Activated naive CD8-positive, alpha-beta T cell treated with anti-CD3 and anti-CD28 coated beads, Interleukin-2, amount 50 U/mL, for 24 hours (primary cell): ENCODE measurements around the gene CHRM4.

Source experiments
- ATAC-seq: fragments of 150-1000 bp; cut with Tn5 transposase; one replicate; pipeline ENCODE4 v1.10.0; 2021
- DNase-seq: peaks from one replicate; pipeline ENCODE4 v3.0.0; 2021
- H3K27ac Mint-ChIP-seq: one replicate; pipeline ENCODE4 v1.8.0; 2021; ENCODE audit warnings: mild to moderate bottlenecking, mixed read lengths
- H3K27me3 Mint-ChIP-seq: one replicate; pipeline ENCODE4 v1.8.0; 2021; ENCODE audit warnings: mixed read lengths
- H3K36me3 Mint-ChIP-seq: one replicate; pipeline ENCODE4 v1.8.0; 2021; ENCODE audit warnings: low read depth, mixed read lengths
- H3K4me1 Mint-ChIP-seq: one replicate; pipeline ENCODE4 v1.8.0; 2021; ENCODE audit warnings: mixed read lengths
- H3K4me3 Mint-ChIP-seq: one replicate; pipeline ENCODE4 v1.8.0; 2021; ENCODE audit warnings: mild to moderate bottlenecking, moderate library complexity, mixed read lengths
- H3K9me3 Mint-ChIP-seq: one replicate; pipeline ENCODE4 v1.8.0; 2021; ENCODE audit warnings: mixed read lengths

Gene CHRM4

DNA sequence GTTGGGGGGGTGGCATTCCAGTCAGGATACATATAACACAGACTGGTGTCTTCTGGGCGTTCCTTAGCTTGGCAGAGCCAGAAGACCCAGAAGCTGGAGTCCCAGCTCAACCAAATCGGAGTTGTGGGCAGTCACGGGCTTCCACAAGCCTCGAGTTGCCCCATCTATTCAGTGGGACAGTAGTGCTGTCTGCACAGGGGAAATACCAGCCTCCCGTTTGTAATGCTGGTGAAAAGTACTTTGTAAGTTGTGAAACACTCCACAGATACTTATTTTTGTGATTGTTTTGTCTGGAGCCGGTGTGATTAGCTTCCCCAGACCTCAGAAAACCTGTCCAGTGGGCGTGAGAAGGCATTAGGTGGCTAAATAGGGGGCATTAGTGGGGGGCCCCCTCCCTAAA, 30.7 kb downstream of the CHRM4 start:
- H3K4me3 Mint-ChIP-seq, result peak overlapping the region; percentile 59
- H3K9me3 Mint-ChIP-seq, result no peaks in the 10 kb centered on the region
- H3K4me1 Mint-ChIP-seq, result peaks cover 65% of the 10 kb centered on the region
- H3K27me3 Mint-ChIP-seq, result no peaks in the 10 kb centered on the region
- no peaks in the 10 kb centered on the region for H3K36me3 Mint-ChIP-seq
- no peak for ATAC-seq
- DNase-seq, result no peak
- H3K27ac Mint-ChIP-seq, result peak overlapping the region; percentile 88

DNA sequence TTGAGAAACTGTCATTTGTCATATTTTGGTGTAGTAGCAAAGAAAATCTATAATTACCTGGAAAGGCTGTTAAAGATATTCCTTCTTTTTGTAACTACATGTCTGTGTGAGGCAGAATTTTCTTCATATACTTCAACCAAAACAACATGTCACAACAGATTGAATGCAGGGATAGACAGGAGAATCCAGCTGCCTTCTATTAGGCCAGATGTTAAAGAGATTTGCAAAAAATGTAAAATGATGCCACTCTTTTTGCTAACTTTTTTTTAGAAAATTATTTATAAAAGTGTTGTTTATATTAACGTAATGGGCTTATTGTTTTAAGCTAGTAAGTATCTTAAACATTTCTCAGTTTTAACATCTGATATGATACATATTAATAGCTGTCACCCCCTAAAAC, 31.6 kb downstream of the CHRM4 start:
- Mint-ChIP-seq H3K4me3 (no peak overlapping the region), H3K9me3 (no peaks in the 10 kb centered on the region), H3K36me3 (no peaks in the 10 kb centered on the region), H3K27ac (no peak overlapping the region), H3K4me1 (peaks cover 65% of the 10 kb centered on the region), H3K27me3 (no peaks in the 10 kb centered on the region)
- no peak for ATAC-seq
- DNase-seq, result no peak

DNA sequence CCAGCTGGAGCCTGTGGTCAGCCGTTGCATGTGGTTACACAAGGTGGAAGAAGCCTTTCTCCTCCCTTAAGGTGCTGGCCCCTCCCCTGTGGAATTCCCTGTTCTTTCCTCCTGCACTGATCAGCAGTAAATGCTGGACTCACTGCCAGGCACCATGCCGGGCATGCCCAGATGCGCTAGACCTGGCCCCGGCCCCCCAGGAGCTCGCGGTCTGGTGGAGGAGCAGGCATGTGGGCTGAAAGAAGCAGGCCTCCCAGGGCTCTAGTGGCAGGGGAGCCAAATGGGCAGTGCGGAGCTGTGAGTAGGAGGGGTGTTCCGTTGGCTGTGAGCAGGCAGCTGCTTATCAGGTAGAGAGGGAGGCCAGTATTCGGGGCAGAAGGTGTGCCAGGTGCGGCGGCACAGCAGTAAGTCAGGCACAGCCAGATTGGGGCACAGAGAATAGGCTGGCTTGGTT, 34.1 kb downstream of the CHRM4 start:
- Mint-ChIP-seq H3K27ac (peak overlapping the region; percentile 46), H3K36me3 (no peaks in the 10 kb centered on the region), H3K27me3 (no peaks in the 10 kb centered on the region), H3K4me3 (no peak overlapping the region), H3K4me1 (peaks cover 74% of the 10 kb centered on the region), H3K9me3 (no peaks in the 10 kb centered on the region)
- DNase-seq, result no peak
- ATAC-seq, result no peak

DNA sequence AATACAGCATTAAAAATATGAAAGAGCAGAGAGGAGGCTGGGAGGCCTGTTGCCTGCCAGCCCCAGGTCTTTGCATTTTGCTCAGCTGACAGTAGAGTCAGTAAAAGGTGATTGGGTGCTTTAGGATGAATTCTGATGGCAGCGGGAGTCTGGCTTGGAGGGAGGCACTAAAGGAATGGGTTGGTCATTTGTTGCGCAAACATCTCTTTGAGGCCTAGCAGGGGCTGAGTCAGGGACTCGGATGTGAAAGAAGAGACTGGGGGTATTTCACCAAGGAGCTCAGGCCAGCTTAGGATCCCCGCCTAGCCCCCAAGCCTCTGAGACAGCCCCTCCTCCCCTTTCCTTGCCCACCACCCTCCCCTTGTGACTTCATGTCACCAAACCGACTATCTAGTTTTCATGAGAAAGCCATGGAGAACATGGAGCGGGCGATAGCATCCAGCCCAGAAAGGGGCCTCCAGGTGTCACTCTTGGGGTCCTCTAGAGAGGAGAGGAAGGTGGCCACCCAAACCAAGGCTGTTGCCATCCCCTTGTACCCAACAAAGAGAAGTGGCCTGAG, 34.6 kb downstream of the CHRM4 start:
- Mint-ChIP-seq H3K36me3 (no peaks in the 10 kb centered on the region), H3K4me1 (peaks cover 76% of the 10 kb centered on the region), H3K27me3 (no peaks in the 10 kb centered on the region), H3K9me3 (no peaks in the 10 kb centered on the region), H3K4me3 (no peak overlapping the region), H3K27ac (peak overlapping the region; percentile 45)
- ATAC-seq, result no peak
- no peak for DNase-seq

DNA sequence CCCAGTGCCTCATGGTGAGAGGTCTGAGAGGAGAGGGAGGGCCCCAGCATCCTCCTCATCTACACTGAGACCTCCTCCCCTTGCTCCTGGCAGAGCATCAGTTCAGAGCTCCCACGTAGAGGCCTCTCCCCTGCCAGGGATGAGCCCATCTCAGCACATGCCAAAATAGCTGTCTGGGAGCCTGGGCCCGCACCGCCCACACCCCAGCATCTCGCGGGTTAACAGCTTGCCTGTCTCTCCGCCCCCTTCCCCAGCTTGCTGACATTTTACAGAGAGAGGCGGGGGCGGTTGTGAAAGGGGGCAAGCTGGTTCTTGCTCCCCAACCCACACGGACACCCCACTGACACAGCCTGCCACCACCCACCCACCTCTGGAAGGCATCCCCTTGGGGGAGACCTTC, 37.9 kb downstream of the CHRM4 start:
- peak overlapping the region; percentile 80 for H3K27ac Mint-ChIP-seq
- peak; percentile 73 for DNase-seq
- no peaks in the 10 kb centered on the region for H3K9me3 Mint-ChIP-seq
- peak overlapping the region; percentile 74 for H3K4me3 Mint-ChIP-seq
- H3K27me3 Mint-ChIP-seq, result no peaks in the 10 kb centered on the region
- peaks cover 90% of the 10 kb centered on the region for H3K4me1 Mint-ChIP-seq
- ATAC-seq, result peak; percentile 60
- peaks cover 3% of the 10 kb centered on the region for H3K36me3 Mint-ChIP-seq

DNA sequence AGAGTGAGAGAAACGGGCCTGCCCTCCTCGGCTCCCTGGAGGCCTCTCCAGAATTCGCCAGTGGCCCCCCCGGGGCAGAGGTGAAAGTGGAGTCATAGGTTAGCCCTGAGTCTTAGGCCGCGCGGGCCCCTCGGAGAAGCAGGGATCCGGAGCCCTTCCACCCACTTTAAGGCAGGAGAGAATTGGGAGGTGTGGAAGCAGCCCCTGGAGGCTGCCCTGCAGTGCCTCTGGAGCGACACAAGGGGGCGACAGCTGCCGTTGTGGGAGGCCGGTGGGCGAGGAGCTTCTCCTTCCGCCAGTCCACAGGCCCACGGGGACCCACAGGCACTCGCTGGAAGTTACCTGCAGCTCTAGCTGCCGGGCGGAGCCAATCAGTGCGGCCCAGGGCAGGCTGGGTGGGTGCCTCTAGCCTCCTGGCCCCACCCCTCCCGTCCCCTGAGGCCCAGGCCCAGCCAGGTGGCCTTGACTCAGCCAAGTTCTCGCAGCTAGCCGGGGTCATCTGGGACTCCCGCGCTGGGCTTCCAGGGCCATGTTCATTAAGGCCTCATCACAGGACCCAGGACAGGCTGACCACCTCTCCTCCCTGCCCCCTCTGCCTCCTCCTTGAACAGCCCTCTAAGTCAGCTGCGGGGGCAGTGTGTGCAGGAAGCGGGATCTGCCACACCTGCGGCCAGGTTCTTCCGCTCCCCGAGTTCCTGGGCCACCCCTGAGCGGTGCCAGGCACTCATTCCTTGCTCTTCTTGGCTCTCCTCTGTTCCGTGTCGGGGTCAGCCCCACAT, 39.3 kb downstream of the CHRM4 start:
- peak; percentile 81 for DNase-seq
- peak; percentile 30 for ATAC-seq
- Mint-ChIP-seq H3K4me3 (peak overlapping the region; percentile 74), H3K36me3 (peaks cover 3% of the 10 kb centered on the region), H3K27me3 (no peaks in the 10 kb centered on the region), H3K4me1 (peaks cover 82% of the 10 kb centered on the region), H3K9me3 (no peaks in the 10 kb centered on the region), H3K27ac (peak overlapping the region; percentile 80)

DNA sequence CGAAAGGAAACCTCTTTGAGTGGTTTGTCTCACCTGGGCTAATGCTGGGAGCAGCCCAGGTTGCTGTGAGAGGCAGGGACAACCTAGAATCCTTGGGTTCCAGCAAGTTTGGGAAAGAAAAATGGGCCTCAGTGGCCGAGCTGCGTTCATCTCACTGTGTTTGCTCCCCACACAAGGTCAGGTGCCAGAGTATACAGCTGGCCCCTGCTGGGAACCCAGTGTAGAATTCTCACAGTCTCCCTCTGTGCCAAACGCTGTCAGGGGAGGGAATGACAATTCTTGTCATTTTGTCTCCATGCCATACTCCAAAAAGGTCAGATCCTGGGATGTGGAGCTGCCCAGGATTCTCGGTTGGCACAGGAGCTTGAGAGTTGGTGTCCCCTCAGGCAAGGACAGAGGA, 40.0 kb downstream of the CHRM4 start:
- DNase-seq, result no peak
- Mint-ChIP-seq H3K4me1 (peaks cover 81% of the 10 kb centered on the region), H3K27ac (peak overlapping the region; percentile 80), H3K9me3 (no peaks in the 10 kb centered on the region), H3K27me3 (peaks cover 2% of the 10 kb centered on the region), H3K36me3 (peaks cover 3% of the 10 kb centered on the region), H3K4me3 (peak overlapping the region; percentile 74)
- no peak for ATAC-seq

DNA sequence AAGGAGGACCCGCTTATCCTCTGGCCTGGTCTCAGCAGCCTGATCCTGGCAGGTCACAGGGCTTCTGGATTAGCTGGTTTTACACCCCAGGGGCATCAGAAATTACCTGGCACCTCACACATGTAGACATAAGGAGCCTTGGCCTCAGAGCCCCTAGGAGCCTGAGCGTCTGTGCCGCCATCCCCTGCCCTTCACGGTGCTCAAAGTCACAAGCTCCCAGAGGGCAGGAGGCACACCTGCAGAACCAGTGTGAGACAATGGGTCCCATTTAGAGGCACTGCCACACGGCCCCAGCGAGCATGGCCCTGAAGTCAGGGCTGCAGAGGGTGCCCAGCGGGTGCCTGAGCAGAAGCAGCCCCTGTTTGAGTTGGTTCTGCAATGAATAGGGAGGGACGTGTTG, 40.4 kb downstream of the CHRM4 start:
- Mint-ChIP-seq H3K27me3 (peaks cover 2% of the 10 kb centered on the region), H3K4me1 (peaks cover 81% of the 10 kb centered on the region), H3K36me3 (peaks cover 3% of the 10 kb centered on the region), H3K9me3 (no peaks in the 10 kb centered on the region), H3K4me3 (peak overlapping the region; percentile 74), H3K27ac (peak overlapping the region; percentile 69)
- ATAC-seq (no peak), DNase-seq (no peak)

DNA sequence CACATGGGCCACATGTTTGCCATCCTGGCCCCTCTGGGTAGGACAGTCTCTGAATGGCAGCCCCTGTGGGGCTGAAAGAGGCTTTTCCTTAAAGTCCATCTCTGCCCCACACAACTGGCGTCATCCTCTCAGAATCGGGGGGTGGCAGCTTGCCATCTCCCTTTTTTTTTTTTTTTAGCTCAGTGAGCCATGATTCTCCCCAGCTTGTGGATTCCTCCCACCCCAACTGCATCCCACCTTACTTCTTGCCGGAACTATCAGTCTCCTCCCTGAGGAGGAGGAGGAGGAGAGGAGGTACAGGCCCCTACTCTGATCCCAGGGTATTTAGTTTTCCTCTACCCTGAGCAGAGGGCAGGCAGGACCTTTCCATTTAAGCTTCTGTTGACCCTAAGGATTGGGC, 40.9 kb downstream of the CHRM4 start:
- Mint-ChIP-seq H3K4me1 (peaks cover 83% of the 10 kb centered on the region), H3K27me3 (peaks cover 2% of the 10 kb centered on the region), H3K4me3 (no peak overlapping the region), H3K36me3 (peaks cover 3% of the 10 kb centered on the region), H3K9me3 (no peaks in the 10 kb centered on the region), H3K27ac (peak overlapping the region; percentile 60)
- ATAC-seq, result no peak
- no peak for DNase-seq

DNA sequence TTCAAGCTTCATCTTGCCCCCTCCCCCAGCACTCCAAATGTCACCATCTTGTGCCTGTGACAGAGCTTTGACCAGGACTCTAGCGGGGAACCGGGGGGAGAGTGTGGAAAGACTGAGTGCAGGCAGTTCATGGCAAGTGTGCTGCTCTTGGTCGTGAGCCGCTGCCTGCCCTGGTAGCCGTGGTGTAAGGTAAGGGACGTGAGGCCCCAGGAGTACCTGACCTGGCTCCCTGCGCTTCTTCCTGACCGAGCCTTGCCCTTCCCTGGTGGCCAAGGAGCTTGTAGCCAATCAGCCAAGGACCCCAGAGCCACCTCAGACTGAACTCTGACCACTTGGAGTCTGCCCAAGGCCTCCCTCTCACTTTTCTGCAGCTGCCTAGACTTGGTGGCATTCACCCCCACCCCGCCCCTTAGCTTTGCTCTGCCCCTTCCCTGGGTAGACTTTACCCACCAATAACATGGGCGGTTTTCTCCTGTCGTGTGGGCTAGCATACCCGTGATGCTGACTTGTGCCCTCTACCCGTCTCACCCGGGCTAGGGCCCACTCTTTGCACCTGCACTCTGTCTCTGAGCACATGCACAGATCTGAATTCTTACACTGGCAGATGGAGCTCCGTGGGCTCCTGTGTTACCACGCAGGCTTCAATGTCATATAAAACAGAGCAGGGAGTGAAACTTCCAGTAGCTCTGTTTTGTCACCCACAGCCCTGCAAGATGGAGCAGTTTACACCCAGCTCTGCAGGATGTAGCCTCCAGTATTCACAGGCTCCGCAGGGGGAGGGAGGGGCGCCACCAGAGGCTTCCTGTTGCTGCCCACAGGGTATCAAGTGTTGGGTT, 42.8 kb downstream of the CHRM4 start:
- peaks cover 3% of the 10 kb centered on the region for H3K36me3 Mint-ChIP-seq
- peaks cover 84% of the 10 kb centered on the region for H3K4me1 Mint-ChIP-seq
- H3K27me3 Mint-ChIP-seq, result peaks cover 2% of the 10 kb centered on the region
- ATAC-seq (peak; percentile 47), DNase-seq (peak; percentile 61)
- H3K4me3 Mint-ChIP-seq, result peak overlapping the region; percentile 89
- peak overlapping the region; percentile 93 for H3K27ac Mint-ChIP-seq
- no peaks in the 10 kb centered on the region for H3K9me3 Mint-ChIP-seq

DNA sequence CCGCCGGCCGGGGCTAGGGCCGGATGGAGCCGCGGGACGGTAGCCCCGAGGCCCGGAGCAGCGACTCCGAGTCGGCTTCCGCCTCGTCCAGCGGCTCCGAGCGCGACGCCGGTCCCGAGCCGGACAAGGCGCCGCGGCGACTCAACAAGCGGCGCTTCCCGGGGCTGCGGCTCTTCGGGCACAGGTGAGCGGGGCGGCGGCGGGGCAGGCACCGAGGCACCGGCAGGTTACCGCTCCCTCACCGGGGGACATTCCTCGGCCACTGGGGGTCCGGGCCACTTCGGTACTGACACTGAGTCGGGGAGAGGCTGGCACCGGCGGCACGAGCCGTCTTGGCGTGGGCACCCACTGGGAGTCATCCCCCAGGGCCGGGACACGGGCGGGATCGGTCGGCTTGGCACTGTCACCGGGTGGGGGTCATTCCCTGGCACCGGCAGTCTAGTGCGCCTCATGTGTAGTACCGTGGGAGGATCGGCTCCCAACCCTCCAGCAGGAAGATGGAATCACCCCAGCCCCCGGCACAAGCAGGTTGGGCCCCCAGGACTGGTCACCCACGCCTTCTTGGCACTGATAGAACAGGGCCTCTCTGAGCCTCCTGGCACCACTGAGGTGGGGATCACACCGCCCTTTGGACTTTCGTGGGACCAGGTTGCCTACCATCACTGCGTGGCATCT, 43.8 kb downstream of the CHRM4 start:
- Mint-ChIP-seq H3K4me1 (peaks cover 82% of the 10 kb centered on the region), H3K4me3 (peak overlapping the region; percentile 89), H3K9me3 (no peaks in the 10 kb centered on the region), H3K27me3 (peaks cover 2% of the 10 kb centered on the region), H3K27ac (peak overlapping the region; percentile 93), H3K36me3 (peaks cover 3% of the 10 kb centered on the region)
- ATAC-seq (no peak), DNase-seq (no peak)

DNA sequence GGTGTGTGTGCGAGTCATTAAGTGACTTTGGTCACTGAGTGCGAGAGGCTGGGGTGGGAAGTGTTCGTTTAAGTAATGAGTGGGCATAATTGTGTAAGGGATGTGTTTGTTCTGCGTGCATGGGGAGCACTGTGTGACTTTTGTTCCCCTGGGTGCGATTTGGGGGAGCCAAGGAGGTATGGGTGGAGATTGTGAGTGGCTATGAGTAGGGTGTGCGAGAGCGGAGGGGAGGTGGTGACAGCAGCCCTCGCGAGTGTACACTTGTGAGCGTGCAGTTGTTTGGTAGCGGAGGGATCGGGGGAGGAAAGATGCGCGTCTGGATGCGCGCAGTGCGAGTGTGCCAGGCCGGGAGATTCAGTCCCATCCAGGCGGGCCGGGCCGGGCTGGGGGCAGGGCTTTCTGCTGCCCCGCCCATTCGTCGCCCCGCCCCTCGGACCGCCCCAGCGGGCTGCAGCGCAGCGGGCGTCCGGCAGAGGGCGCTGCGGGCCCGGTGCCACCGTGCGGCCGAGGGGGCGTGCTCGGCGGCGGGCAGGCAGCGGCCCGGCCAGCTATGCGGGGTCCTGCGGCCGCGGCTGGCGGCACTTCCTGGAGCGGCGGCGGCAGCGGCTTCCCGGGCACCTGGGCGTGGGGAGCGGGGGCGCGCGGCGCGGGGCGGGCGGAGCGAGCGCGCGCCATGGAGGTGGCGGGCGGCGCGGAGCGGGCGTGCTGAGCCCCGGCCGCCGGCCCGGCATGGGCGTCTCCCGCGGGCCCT, 44.5 kb downstream of the CHRM4 start, which contains the start of gene DGKZ:
TSS of gene DGKZ (plus strand) at position 578 of the 751 bp plus-strand sequence. CDS start 197 bp downstream, outside the sequence.
- Mint-ChIP-seq H3K27ac (peak within 1 kb of the TSS; percentile 93), H3K9me3 (no peaks in the 10 kb centered on the region), H3K27me3 (peaks cover 2% of the 10 kb centered on the region), H3K4me1 (peaks cover 81% of the 10 kb centered on the region), H3K4me3 (peak within 1 kb of the TSS; percentile 89), H3K36me3 (peaks cover 3% of the 10 kb centered on the region)
- ATAC-seq, result peak; percentile 56
- DNase-seq, result peak; percentile 90

DNA sequence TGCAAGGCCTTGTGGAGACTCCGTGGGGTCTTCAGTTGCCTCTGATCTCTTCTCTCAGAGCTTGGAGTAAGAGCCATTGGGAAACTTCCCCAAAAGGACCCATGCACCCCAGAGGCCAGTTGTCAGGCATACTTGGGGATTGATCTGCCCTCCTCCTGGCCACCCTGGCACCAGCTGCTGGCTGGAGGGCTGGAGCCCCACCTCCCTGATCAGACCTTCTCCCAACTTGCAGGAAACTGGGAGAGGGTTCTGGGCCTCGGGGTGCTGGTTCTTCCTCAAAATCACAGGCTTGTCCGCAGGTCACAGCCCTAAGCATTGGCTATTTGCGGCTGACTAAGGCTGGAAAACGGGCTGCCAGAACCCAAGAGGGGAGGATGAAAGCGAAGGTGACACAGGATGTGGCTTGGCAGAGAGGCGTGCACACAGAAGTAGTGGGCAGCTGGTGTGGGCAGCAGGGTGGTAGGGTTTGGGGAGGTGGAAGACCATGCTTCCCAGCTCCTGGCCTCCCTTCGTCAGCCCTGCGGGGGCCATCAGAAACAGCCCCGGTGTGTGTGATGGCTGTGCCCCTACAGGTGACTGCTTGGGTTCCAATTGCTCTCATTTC, 45.6 kb downstream of the CHRM4 start:
- Mint-ChIP-seq H3K4me3 (peak overlapping the region; percentile 79), H3K36me3 (peaks cover 3% of the 10 kb centered on the region), H3K9me3 (no peaks in the 10 kb centered on the region), H3K4me1 (peaks cover 80% of the 10 kb centered on the region), H3K27ac (peak overlapping the region; percentile 78), H3K27me3 (peaks cover 2% of the 10 kb centered on the region)
- no peak for ATAC-seq
- peak; percentile 45 for DNase-seq
